Daoy (cell line): Measurements from ENCODE around the gene DEFB129. TPM values are rescaled to one million over a fixed set of nuclear protein-coding genes. Genes with fewer than 3 reads are reported as not detected.

Experiments
- total RNA-seq: library from RNA; depleted of rRNA; stranded (reverse); fragments of >200 nt; shearing (Covaris generic); gene quantifications from 2 replicates; pipeline ENCODE4 v1.2.3, GENCODE V29; 2014; rRNA removed

Gene DEFB129
- total RNA-seq, 1 experiment from 2014 or later = not detected

Other genes with a start within 250 kb of the DEFB129 start
- gene DEFB125, start 139.6 kb upstream of the DEFB129 start, total RNA-seq = not detected in 2 replicates
- gene DEFB126, start 84.7 kb upstream of the DEFB129 start, total RNA-seq = not detected in 2 replicates
- not detected in 2 replicates for gene DEFB127, start 69.8 kb upstream of the DEFB129 start, total RNA-seq
- gene DEFB128, start 37.5 kb upstream of the DEFB129 start, total RNA-seq = not detected in 2 replicates
- gene DEFB132, start 30.5 kb downstream of the DEFB129 start, total RNA-seq = not detected in 2 replicates
- 0.51 and 0.57 TPM in 2 replicates for gene C20orf96, start 63.5 kb downstream of the DEFB129 start, total RNA-seq
- 14.3 and 15.8 TPM in 2 replicates for gene ZCCHC3, start 70.3 kb downstream of the DEFB129 start, total RNA-seq
- gene SOX12, start 98.3 kb downstream of the DEFB129 start, total RNA-seq = 1.1 and 1.5 TPM in 2 replicates
- 19.2 and 19.3 TPM in 2 replicates for gene NRSN2, start 119.9 kb downstream of the DEFB129 start, total RNA-seq
- gene TRIB3, start 153.5 kb downstream of the DEFB129 start, total RNA-seq = 11.2 and 16.3 TPM in 2 replicates
- gene RBCK1, start 181.0 kb downstream of the DEFB129 start, total RNA-seq = 42.5 and 42.9 TPM in 2 replicates
- gene TBC1D20, start 235.3 kb downstream of the DEFB129 start, total RNA-seq = 11.2 and 13.3 TPM in 2 replicates